Measurements from ENCODE around the gene ATP6AP1. TPM values are rescaled to one million over a fixed set of nuclear protein-coding genes. Genes with fewer than 3 reads are reported as not detected.
"Not testable (repeated sequence)": the region's sequence is repeated elsewhere in the genome, so short reads cannot be mapped to it uniquely, and the experiment has no call there.

ATP6AP1 gene, protein sequence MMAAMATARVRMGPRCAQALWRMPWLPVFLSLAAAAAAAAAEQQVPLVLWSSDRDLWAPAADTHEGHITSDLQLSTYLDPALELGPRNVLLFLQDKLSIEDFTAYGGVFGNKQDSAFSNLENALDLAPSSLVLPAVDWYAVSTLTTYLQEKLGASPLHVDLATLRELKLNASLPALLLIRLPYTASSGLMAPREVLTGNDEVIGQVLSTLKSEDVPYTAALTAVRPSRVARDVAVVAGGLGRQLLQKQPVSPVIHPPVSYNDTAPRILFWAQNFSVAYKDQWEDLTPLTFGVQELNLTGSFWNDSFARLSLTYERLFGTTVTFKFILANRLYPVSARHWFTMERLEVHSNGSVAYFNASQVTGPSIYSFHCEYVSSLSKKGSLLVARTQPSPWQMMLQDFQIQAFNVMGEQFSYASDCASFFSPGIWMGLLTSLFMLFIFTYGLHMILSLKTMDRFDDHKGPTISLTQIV
- 31.4 and 48.8 TPM in 2 replicates for total RNA-seq (2014; rRNA removed; shearing (Covaris generic))

GRCh38 chrX:154428176-154429171 is at the start of gene ATP6AP1:
TSS of gene ATP6AP1 (plus strand) at chrX:154428677. CDS start at chrX:154428693, 16 bp downstream.
- Histone ChIP-seq H3K27me3 (ENCODE audit: control insufficient read depth, insufficient read depth, low read length) (no peaks in the 10 kb centered on the region), H3K36me3 (replicated peaks; ENCODE audit: control insufficient read depth, insufficient read depth, low read length) (no peaks in the 10 kb centered on the region; the same call in 1 of the 2 replicates), H3K4me3 (ENCODE audit: insufficient read depth, low read depth, low read length) (peak within 1 kb of the TSS; percentile 57)
- peak; percentile 96 for DNase-seq

DNA sequence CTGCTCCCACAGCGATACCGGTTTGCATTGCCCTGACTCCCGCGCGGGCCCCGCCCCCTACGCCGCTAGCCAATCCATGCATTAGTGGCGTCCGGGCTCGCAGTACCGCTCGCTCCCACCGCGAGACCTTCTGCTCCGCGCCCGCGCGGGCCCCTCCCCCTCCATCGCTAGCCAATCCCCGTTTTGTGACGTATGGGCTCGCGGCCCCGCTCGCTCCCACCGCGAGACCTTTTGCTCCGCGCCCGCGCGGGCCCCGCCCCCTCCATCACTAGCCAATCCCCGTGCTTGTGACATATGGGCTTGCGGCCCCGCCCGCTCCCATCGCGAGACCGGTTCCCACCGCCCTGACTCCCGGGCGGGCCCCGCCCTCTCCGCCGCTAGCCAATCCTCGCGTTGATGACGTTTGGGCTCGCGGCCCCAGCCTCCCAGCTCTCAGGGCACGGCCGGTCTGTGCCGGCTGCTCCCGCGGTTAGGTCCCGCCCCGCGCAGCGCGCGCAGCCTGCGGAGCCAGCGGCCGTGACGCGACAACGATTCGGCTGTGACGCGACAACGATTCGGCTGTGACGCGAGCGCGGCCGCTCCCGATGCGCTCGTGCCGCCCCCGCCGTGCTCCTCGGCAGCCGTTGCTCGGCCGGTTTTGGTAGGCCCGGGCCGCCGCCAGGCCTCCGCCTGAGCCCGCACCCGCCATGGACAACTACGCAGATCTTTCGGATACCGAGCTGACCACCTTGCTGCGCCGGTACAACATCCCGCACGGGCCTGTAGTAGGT is 49.5 kb upstream of the ATP6AP1 start, which contains the start of gene EMD:
Gene EMD (plus strand): TSS at position 497 of the 770 bp plus-strand sequence. CDS start 190 bp downstream, at position 687.
- Histone ChIP-seq H3K4me3 (ENCODE audit: insufficient read depth, low read depth, low read length) (peak within 1 kb of the TSS; percentile 79), H3K36me3 (replicated peaks; ENCODE audit: control insufficient read depth, insufficient read depth, low read length) (0 out of 2 replicates have a peak, but pooled peaks cover 3% of the 10 kb centered on the region), H3K27me3 (ENCODE audit: control insufficient read depth, insufficient read depth, low read length) (peaks cover 3% of the 10 kb centered on the region; the same call in 1 of the 2 replicates)
- peak; percentile 97 for DNase-seq

GRCh38 chrX:154379569-154379951 is 48.9 kb upstream of the ATP6AP1 start:
- no peak for DNase-seq
- Histone ChIP-seq H3K4me3 (ENCODE audit: insufficient read depth, low read depth, low read length) (peak overlapping the region; percentile 79), H3K36me3 (replicated peaks; ENCODE audit: control insufficient read depth, insufficient read depth, low read length) (0 out of 2 replicates have a peak, but pooled peaks cover 3% of the 10 kb centered on the region), H3K27me3 (ENCODE audit: control insufficient read depth, insufficient read depth, low read length) (no peaks in the 10 kb centered on the region; the same call in 1 of the 2 replicates)

DNA sequence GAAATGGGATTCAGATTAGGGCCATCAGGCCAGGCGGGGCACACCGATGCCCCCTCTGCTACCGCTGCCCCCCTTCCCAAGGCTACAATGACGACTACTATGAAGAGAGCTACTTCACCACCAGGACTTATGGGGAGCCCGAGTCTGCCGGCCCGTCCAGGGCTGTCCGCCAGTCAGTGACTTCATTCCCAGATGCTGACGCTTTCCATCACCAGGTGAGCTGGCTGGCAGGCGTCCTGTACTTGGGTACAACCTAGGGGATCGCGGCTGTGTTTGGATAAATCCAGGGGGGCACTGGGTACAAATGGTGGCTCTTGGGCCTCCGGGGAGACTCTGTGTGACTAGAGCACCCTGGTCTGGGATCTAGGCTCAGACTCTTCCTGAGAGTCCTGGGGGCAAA is 48.3 kb upstream of the ATP6AP1 start:
- Histone ChIP-seq H3K4me3 (ENCODE audit: insufficient read depth, low read depth, low read length) (peak overlapping the region; percentile 79), H3K27me3 (ENCODE audit: control insufficient read depth, insufficient read depth, low read length) (no peaks in the 10 kb centered on the region), H3K36me3 (replicated peaks; ENCODE audit: control insufficient read depth, insufficient read depth, low read length) (0 out of 2 replicates have a peak, but pooled peaks cover 3% of the 10 kb centered on the region)
- no peak for DNase-seq

GRCh38 chrX:154380787-154381186 is 47.7 kb upstream of the ATP6AP1 start:
- Histone ChIP-seq H3K4me3 (ENCODE audit: insufficient read depth, low read depth, low read length) (0 out of 2 replicates have a peak overlapping the region, but pooled peaks have one; percentile 79), H3K27me3 (ENCODE audit: control insufficient read depth, insufficient read depth, low read length) (no peaks in the 10 kb centered on the region), H3K36me3 (replicated peaks; ENCODE audit: control insufficient read depth, insufficient read depth, low read length) (0 out of 2 replicates have a peak, but pooled peaks cover 3% of the 10 kb centered on the region)
- DNase-seq, result no peak

DNA sequence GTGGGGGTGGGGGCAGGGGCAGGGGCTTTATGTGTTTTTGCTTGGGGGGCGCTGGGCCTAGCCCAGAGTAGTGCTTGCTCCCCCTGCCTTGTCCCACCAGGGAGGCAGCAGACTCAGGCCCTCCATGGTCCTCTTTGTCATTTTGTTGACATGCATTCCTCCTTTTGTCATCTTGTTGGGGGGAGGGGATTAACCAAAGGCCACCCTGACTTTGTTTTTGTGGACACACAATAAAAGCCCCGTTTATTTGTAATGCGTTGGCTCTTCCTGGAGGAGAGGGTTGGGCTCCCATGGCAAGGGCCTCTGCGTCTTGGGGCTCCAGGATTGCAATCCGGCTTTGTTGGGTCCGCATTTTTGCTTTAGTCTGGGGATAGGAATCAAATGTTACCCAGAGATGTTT is 47.2 kb upstream of the ATP6AP1 start:
- Histone ChIP-seq H3K4me3 (ENCODE audit: insufficient read depth, low read depth, low read length) (no peak overlapping the region), H3K36me3 (replicated peaks; ENCODE audit: control insufficient read depth, insufficient read depth, low read length) (0 out of 2 replicates have a peak, but pooled peaks cover 3% of the 10 kb centered on the region), H3K27me3 (ENCODE audit: control insufficient read depth, insufficient read depth, low read length) (no peaks in the 10 kb centered on the region)
- DNase-seq, result peak; percentile 72

DNA sequence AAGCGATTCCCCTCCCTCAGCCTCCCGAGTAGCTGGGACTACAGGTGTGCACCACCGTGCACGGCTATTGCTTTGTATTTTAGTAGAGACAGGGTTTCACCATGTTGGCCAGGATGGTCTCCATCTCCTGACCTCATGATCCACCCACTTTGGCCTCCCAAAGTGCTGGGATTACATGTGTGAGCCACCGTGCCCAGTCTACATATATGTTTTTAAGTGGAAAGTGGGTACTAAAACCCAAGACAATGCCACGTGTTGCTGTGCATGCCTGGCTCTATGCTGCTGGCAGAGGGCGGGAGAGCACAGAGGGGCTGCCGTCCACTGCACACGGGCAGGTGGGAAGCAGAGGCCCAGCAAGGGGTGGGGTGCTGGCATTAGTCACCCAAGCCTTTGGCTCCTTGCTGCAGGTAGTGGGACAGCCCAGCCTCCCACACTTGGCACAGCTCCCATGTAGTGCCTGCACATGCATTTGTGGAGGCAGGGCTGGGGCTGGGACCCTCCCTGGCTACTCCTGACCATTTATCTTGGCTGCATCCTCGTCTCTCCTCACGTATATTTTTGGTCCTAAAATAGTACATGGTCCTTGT is 45.9 kb upstream of the ATP6AP1 start:
- H3K27me3 ChIP-seq (ENCODE audit: control insufficient read depth, insufficient read depth, low read length), result no peaks in the 10 kb centered on the region
- 0 out of 2 replicates have a peak, but pooled peaks cover 3% of the 10 kb centered on the region for H3K36me3 ChIP-seq (replicated peaks; ENCODE audit: control insufficient read depth, insufficient read depth, low read length)
- no peak for DNase-seq
- H3K4me3 ChIP-seq (ENCODE audit: insufficient read depth, low read depth, low read length), result no peak overlapping the region

GRCh38 chrX:154383359-154384283 is 44.9 kb upstream of the ATP6AP1 start:
- no peak for DNase-seq
- Histone ChIP-seq H3K27me3 (ENCODE audit: control insufficient read depth, insufficient read depth, low read length) (no peaks in the 10 kb centered on the region), H3K36me3 (replicated peaks; ENCODE audit: control insufficient read depth, insufficient read depth, low read length) (0 out of 2 replicates have a peak, but pooled peaks cover 3% of the 10 kb centered on the region), H3K4me3 (ENCODE audit: insufficient read depth, low read depth, low read length) (no peak overlapping the region)

DNA sequence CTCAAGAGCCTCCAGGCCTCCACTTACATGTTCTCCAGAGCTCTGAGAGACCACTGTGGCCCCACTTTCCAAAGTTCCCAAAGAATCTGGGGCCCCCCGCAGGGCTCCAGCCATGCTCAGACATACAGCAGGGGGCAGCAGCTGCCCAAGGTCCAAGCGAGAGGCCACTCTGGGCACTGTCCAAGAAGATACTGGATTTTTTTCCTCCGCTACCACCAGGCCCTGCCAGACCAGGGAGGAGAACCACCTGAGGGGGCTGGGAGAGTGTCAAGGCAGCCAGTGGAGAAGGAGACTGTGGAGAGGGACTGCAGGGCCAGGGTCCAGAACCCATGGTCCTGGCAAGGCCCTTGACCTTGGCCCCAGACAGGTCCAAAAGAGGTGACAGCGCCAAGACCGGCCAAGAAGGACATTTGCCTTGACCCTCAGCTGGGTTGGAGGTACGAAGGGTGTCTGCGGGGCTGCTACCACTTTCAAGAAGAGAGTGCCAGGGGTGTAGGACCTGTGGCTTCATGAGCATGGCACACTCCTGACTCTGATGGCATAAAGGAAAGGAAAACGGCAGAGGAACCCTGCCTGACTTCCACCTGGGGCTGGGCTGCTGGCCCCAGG is 44.1 kb upstream of the ATP6AP1 start:
- Histone ChIP-seq H3K27me3 (ENCODE audit: control insufficient read depth, insufficient read depth, low read length) (no peaks in the 10 kb centered on the region), H3K36me3 (replicated peaks; ENCODE audit: control insufficient read depth, insufficient read depth, low read length) (0 out of 2 replicates have a peak, but pooled peaks cover 3% of the 10 kb centered on the region), H3K4me3 (ENCODE audit: insufficient read depth, low read depth, low read length) (no peak overlapping the region)
- no peak for DNase-seq

GRCh38 chrX:154388094-154388493 is 40.4 kb upstream of the ATP6AP1 start:
- DNase-seq; H3K4me3 ChIP-seq (ENCODE audit: insufficient read depth, low read depth, low read length); H3K36me3 ChIP-seq (replicated peaks; ENCODE audit: control insufficient read depth, insufficient read depth, low read length); H3K27me3 ChIP-seq (ENCODE audit: control insufficient read depth, insufficient read depth, low read length): not testable (repeated sequence)

DNA sequence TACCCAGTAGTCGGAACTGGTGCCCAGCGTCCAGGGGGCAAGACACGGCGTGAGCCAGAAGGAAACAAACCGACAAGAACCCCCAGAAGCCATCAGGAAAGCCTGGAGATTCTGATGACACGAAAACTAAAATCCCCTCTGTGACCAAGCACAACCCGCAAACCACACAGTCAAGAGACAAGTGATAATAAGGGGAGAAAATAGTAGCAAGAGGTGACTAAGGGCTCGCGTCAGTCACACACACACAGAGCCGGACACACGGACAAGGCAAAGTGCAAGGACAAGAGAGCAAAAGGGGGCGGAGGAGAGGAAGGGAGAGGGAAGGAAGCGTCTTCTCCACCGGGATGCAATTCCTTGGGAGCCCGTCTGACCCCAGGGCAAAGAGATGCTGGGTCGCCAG is 39.8 kb upstream of the ATP6AP1 start:
- not testable (repeated sequence) for H3K27me3 ChIP-seq (ENCODE audit: control insufficient read depth, insufficient read depth, low read length); H3K4me3 ChIP-seq (ENCODE audit: insufficient read depth, low read depth, low read length); H3K36me3 ChIP-seq (replicated peaks; ENCODE audit: control insufficient read depth, insufficient read depth, low read length); DNase-seq
